ENCODE measurements around the gene TNPO3.

TNPO3 gene

DNA sequence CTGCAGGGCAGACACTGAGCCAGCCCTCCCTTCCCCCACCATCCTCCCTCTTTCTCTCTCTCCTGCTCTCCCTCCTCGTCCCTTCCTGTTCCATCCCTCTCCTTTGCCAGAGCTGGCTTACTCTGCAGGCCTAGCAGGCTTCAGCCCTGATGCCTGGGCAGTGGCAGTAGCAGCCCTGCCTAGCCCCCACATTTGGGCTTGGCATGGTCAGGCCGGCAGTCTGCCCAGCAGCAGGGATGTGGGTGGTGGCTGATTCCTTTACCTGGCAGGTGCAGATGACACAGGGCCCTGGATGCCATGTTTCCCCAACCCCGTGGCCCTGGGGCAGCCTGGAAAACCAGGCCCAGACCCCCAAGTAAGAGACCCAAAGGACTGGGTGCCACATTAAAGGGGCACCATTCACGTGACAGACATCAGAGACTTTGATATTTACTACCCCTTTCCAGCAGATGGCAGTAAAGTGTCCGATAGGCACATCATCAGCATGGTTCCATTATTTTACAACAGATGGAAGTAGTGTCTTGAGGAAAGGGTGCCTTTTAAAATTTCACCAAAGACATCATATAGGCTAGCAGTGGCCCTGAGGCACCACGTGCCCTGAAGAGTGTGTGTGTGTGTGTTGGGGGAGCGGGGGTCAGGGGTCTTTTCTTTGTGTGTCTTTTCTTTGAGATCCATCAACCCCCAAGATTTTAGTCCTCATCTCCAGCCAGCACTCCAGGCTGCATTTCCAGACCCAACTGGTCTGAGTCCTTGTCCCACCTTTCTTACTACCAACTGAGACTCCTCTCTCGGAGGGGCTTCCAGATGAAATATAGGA, 150.3 kb downstream of the TNPO3 start:
- DNase-seq: peak; percentile 75

All from MV-4-11 (cell line).